ENCODE data around the gene JUP.

The JUP gene

GRCh38 chr17:41723801-41724475, 62.6 kb downstream of the JUP start:
- DNase-seq (ENCODE audit: low read depth in 2 of 2), result no peak

GRCh38 chr17:41722231-41722630, 64.3 kb downstream of the JUP start:
- no peak for DNase-seq (ENCODE audit: low read depth in 2 of 2)

GRCh38 chr17:41718287-41718645, 68.2 kb downstream of the JUP start:
- no peak for DNase-seq (ENCODE audit: low read depth in 2 of 2)

GRCh38 chr17:41717408-41718286, 68.9 kb downstream of the JUP start:
- no peak for DNase-seq (ENCODE audit: low read depth in 2 of 2)

- no peak for DNase-seq (ENCODE audit: low read depth in 2 of 2)
Measured at GRCh38 chr17:41711669-41712400, 74.7 kb downstream of the JUP start, which contains the start of gene GAST. Gene GAST, plus strand, starts transcription at chr17:41712331. Its CDS starts 3,106 bp downstream, at chr17:41715437.

- no peak for DNase-seq (ENCODE audit: low read depth in 2 of 2)
Measured at GRCh38 chr17:41710472-41711090, 75.9 kb downstream of the JUP start.

- DNase-seq (ENCODE audit: low read depth in 2 of 2), result no peak
Measured at GRCh38 chr17:41707803-41708669, 78.5 kb downstream of the JUP start.

- no peak for DNase-seq (ENCODE audit: low read depth in 2 of 2)
Measured at GRCh38 chr17:41705271-41705991, 81.1 kb downstream of the JUP start.
